H1 (cell line): ENCODE measurements around the gene CAMSAP1. TPM values are rescaled to one million over a fixed set of nuclear protein-coding genes. Genes with fewer than 3 reads are reported as not detected.

Source experiments
- CTCF ChIA-PET: fragments of 300-600 bp; sonication (Branson Sonifier 250); formaldehyde crosslinking; loops from one replicate; lab custom pipeline; 2021; ENCODE audit not compliant: partially characterized antibody; lab: Charles Lee
- POLR2A ChIA-PET: fragments of 300-600 bp; sonication (Branson Sonifier 250); formaldehyde crosslinking; loops from one replicate; lab custom pipeline; 2021; ENCODE audit warnings: inconsistent platforms; ENCODE audit not compliant: partially characterized antibody; lab: Charles Lee
- DNase-seq, 2 experiments: peaks; one replicate each; pipeline versions ENCODE4 v3.0.0 to v3.0.0-alpha.2; 2010 to 2022; ENCODE audit warnings: low spot score in 2 of 2, low read depth in 1 of 2, mixed read lengths in 1 of 2
- FAIRE-seq: peaks from 2 replicates; lab custom pipeline; 2011; peaks lifted over from hg19 to GRCh38; lab: Jason Lieb, UNC
- H2AFZ ChIP-seq: 2 replicates; pipeline ENCODE4 v1.8.1; 2012; ENCODE audit warnings: low read length, inconsistent platforms
- H2AK5ac ChIP-seq: 2 replicates; pipeline ENCODE4 v1.6.1; 2013; ENCODE audit warnings: low read depth, low read length
- H2BK120ac ChIP-seq: replicated peaks from 2 replicates; pipeline ENCODE3; 2013; ENCODE audit warnings: low read depth, low read length, inconsistent platforms
- H2BK12ac ChIP-seq: 2 replicates; pipeline ENCODE4 v1.6.1; 2013; ENCODE audit warnings: low read depth, low read length
- H2BK15ac ChIP-seq: 2 replicates; pipeline ENCODE4 v1.6.1; 2013; ENCODE audit warnings: low read length
- H2BK20ac ChIP-seq: 2 replicates; pipeline ENCODE4 v1.6.1; 2013; ENCODE audit warnings: low read length
- H2BK5ac ChIP-seq: 2 replicates; pipeline ENCODE4 v1.6.1; 2013; ENCODE audit warnings: low read depth, low read length
- H3K14ac ChIP-seq: 2 replicates; pipeline ENCODE4 v1.6.1; 2013; ENCODE audit warnings: inconsistent platforms; ENCODE audit not compliant: insufficient read length
- H3K18ac ChIP-seq: 2 replicates; pipeline ENCODE4 v1.6.1; 2013; ENCODE audit warnings: low read length; ENCODE audit errors: extremely low read depth
- H3K23ac ChIP-seq: 2 replicates; pipeline ENCODE4 v1.6.1; 2013; ENCODE audit warnings: inconsistent platforms; ENCODE audit not compliant: insufficient read length
- H3K23me2 ChIP-seq: 2 replicates; pipeline ENCODE4 v1.6.1; 2013; ENCODE audit warnings: low read depth, low read length
- H3K27ac ChIP-seq: 2 replicates; pipeline ENCODE4 v1.6.1; 2011; ENCODE audit warnings: low read depth, low read length, inconsistent platforms
- H3K27me3 ChIP-seq, 4 experiments: replicated peaks in 1 of 4; 1 replicate in 1 of 4; 2 replicates in 3 of 4; pipeline versions ENCODE4 v1.6.1 to v1.8.1; 2011 to 2013; ENCODE audit warnings: low read length in 3 of 4, mild to moderate bottlenecking in 3 of 4, inconsistent platforms in 2 of 4, mixed read lengths in 2 of 4, moderate library complexity in 1 of 4; ENCODE audit not compliant: control insufficient read depth in 3 of 4, insufficient read depth in 3 of 4; ENCODE audit errors: extremely low read depth in 1 of 4
- H3K36me3 ChIP-seq, 4 experiments: 2 replicates each; pipeline versions ENCODE4 v1.6.1 to v1.8.1; 2011 to 2013; ENCODE audit warnings: mild to moderate bottlenecking in 4 of 4, low read length in 3 of 4, moderate library complexity in 2 of 4, control low read depth in 1 of 4, inconsistent platforms in 1 of 4; ENCODE audit not compliant: insufficient read depth in 4 of 4, control insufficient read depth in 2 of 4
- H3K4ac ChIP-seq: replicated peaks from 2 replicates; pipeline ENCODE3; 2013; ENCODE audit warnings: low read length, low read depth, mixed read lengths, inconsistent platforms; ENCODE audit not compliant: insufficient read length
- H3K4me1 ChIP-seq, 4 experiments: replicated peaks in 1 of 4; 1 replicate in 1 of 4; 2 replicates in 3 of 4; pipeline versions ENCODE4 v1.6.1 to v1.8.1; 2011 to 2013; ENCODE audit warnings: low read length in 3 of 4, inconsistent platforms in 2 of 4, mixed read lengths in 1 of 4; ENCODE audit not compliant: insufficient read depth in 4 of 4, control insufficient read depth in 3 of 4
- H3K4me2 ChIP-seq, 2 experiments: 2 replicates each; pipeline versions ENCODE4 v1.6.1 to v1.8.1; 2011 to 2013; ENCODE audit warnings: low read depth in 2 of 2, low read length in 2 of 2, control low read depth in 1 of 2, inconsistent platforms in 1 of 2, mild to moderate bottlenecking in 1 of 2; ENCODE audit not compliant: insufficient read depth in 1 of 2
- H3K4me3 ChIP-seq, 4 experiments: fragments of 200-600, 300-600 bp in 1 of 4; sonication (generic), shearing (Covaris generic), sonication (Bioruptor Twin) in 1 of 4; 2 replicates each; pipeline versions ENCODE4 v1.5.1 to v1.8.1; 2011 to 2016; ENCODE audit warnings: low read length in 4 of 4, low read depth in 3 of 4, control low read depth in 2 of 4, inconsistent platforms in 2 of 4, mild to moderate bottlenecking in 2 of 4, mixed read lengths in 1 of 4, moderate library complexity in 1 of 4; ENCODE audit not compliant: insufficient read depth in 2 of 4; ENCODE audit errors: extremely low read depth in 1 of 4
- H3K56ac ChIP-seq: replicated peaks from 2 replicates; pipeline ENCODE3; 2013; ENCODE audit warnings: low read depth, mild to moderate bottlenecking, mixed read lengths, low read length, inconsistent platforms; ENCODE audit not compliant: insufficient read length
- H3K79me1 ChIP-seq: 2 replicates; pipeline ENCODE4 v1.6.1; 2013; ENCODE audit warnings: low read depth, low read length, control low read depth
- H3K79me2 ChIP-seq, 2 experiments: 2 replicates each; pipeline versions ENCODE4 v1.6.1 to v1.8.1; 2012 to 2013; ENCODE audit warnings: low read length in 2 of 2, mild to moderate bottlenecking in 2 of 2, inconsistent platforms in 1 of 2; ENCODE audit not compliant: insufficient read depth in 2 of 2, control insufficient read depth in 1 of 2
- H3K9ac ChIP-seq, 4 experiments: replicated peaks in 1 of 4; 1 replicate in 1 of 4; 2 replicates in 3 of 4; pipeline versions ENCODE4 v1.6.1 to v1.8.1; 2011 to 2013; ENCODE audit warnings: low read depth in 3 of 4, low read length in 3 of 4, control low read depth in 2 of 4, mild to moderate bottlenecking in 2 of 4, moderate library complexity in 2 of 4, inconsistent platforms in 1 of 4; ENCODE audit errors: extremely low read depth in 1 of 4
- H3K9me3 ChIP-seq, 2 experiments: 2 replicates each; pipeline versions ENCODE4 v1.6.1 to v1.8.1; 2012 to 2013; ENCODE audit warnings: mild to moderate bottlenecking in 2 of 2, moderate library complexity in 2 of 2, control low read depth in 1 of 2, inconsistent platforms in 1 of 2, low read depth in 1 of 2, low read length in 1 of 2, mixed read lengths in 1 of 2; ENCODE audit not compliant: insufficient read depth in 2 of 2
- H4K20me1 ChIP-seq, 2 experiments: replicated peaks in 1 of 2; 2 replicates each; pipeline versions ENCODE3 to v1.8.1; 2011 to 2013; ENCODE audit warnings: inconsistent platforms in 2 of 2, low read length in 2 of 2, mild to moderate bottlenecking in 1 of 2; ENCODE audit not compliant: insufficient read depth in 2 of 2, control insufficient read depth in 1 of 2
- H4K5ac ChIP-seq: 2 replicates; pipeline ENCODE4 v1.6.1; 2013; ENCODE audit warnings: low read length, low read depth, mixed read lengths, inconsistent platforms; ENCODE audit not compliant: insufficient read length
- H4K8ac ChIP-seq: 2 replicates; pipeline ENCODE4 v1.8.0; 2013; ENCODE audit warnings: mild to moderate bottlenecking, moderate library complexity, low read length, inconsistent platforms; ENCODE audit not compliant: insufficient read depth; ENCODE audit errors: extremely low read depth
- H4K91ac ChIP-seq: replicated peaks from 2 replicates; pipeline ENCODE3; 2013; ENCODE audit warnings: low read length, mixed read lengths, inconsistent platforms; ENCODE audit not compliant: insufficient read length
- BACH1 ChIP-seq: IDR thresholded peaks from 2 replicates; pipeline ENCODE4 v1.6.1; 2012; ENCODE audit warnings: low read length, improper control_type of control experiment
- BRCA1 ChIP-seq: IDR thresholded peaks from 2 replicates; pipeline ENCODE4 v1.6.1; 2012; ENCODE audit warnings: low read depth, low read length, improper control_type of control experiment
- JUND ChIP-seq: IDR thresholded peaks from 2 replicates; pipeline ENCODE4 v1.6.1; 2011; ENCODE audit warnings: mild to moderate bottlenecking, improper control_type of control experiment, low read length
- KDM1A ChIP-seq: fragments of 200-600, 300-600 bp; sonication (generic); IDR thresholded peaks from 2 replicates; pipeline ENCODE4 v1.7.1; 2016; ENCODE audit warnings: mild to moderate bottlenecking, low read length, borderline replicate concordance
- KDM4A ChIP-seq: IDR thresholded peaks from one replicate; pipeline ENCODE4 v1.7.1; 2012; ENCODE audit warnings: low read depth, mild to moderate bottlenecking, moderate library complexity, low read length, inconsistent platforms; ENCODE audit not compliant: severe bottlenecking
- RXRA ChIP-seq: IDR thresholded peaks from 2 replicates; pipeline ENCODE4 v1.6.1; 2011; ENCODE audit warnings: low read depth, mild to moderate bottlenecking, low read length, moderate library complexity; ENCODE audit not compliant: insufficient read depth
- SP1 ChIP-seq: IDR thresholded peaks from 2 replicates; pipeline ENCODE4 v1.6.1; 2011; ENCODE audit warnings: low read depth, low read length
- SUZ12 ChIP-seq: fragments of 200-600 bp; sonication (generic); IDR thresholded peaks from 2 replicates; pipeline ENCODE4 v1.6.1; 2012; ENCODE audit warnings: mild to moderate bottlenecking, inconsistent platforms, low read length, moderate library complexity, mixed read lengths
- TBP ChIP-seq: IDR thresholded peaks from 2 replicates; pipeline ENCODE4 v1.6.1; 2011; ENCODE audit warnings: low read depth, low read length, improper control_type of control experiment
- TCF12 ChIP-seq: IDR thresholded peaks from 2 replicates; pipeline ENCODE4 v1.6.1; 2011; ENCODE audit warnings: low read depth, mild to moderate bottlenecking, low read length
- WGBS, 2 experiments: shearing (Covaris generic) in 1 of 2; methylation state at CpG; one replicate each; pipeline versions ENCODE4 v1.1.6 to v1.1.7; 2013 to 2015; ENCODE audit warnings: low lambda C conversion rate in 2 of 2, mixed read lengths in 2 of 2, inconsistent platforms in 1 of 2, low coverage in 1 of 2, missing lambda C conversion rate in 1 of 2; ENCODE audit not compliant: insufficient replicate concordance in 2 of 2, insufficient coverage in 1 of 2, insufficient read length in 1 of 2; ENCODE audit errors: extremely low coverage in 1 of 2, missing lambda C conversion rate in 1 of 2; 5-methylcytosine and 5-hydroxymethylcytosine counted together
- polyA plus RNA-seq, 7 experiments: library from polyadenylated mRNA; depleted of rRNA in 3 of 7; stranded (reverse) in 5 of 7; unstranded in 2 of 7; fragments of >200 nt in 5 of 7; fragments of 200-250 nt in 2 of 7; gene quantifications; 1 replicate in 5 of 7; 2 replicates in 1 of 7; 4 replicates in 1 of 7; pipeline versions ENCODE4 v1.2.1 to v1.2.3, GENCODE V29; 2011 to 2013; ENCODE audit warnings: missing spikeins in 2 of 7, mixed read lengths in 2 of 7
- total RNA-seq: library from RNA; stranded (reverse); fragmentation: NEBNext Ultra II Directional; extraction: Animal tissue kit (Norgen Biotek cat#: 25700); gene quantifications from 2 replicates; pipeline ENCODE4 v1.2.1, GENCODE V29; 2021

Gene CAMSAP1
- total and polyA plus RNA-seq, 2 of the 8 experiments (the other 6 are each of a cell fraction or from before 2014, with no cell fraction given): 13.4 to 44.0 TPM

DNA sequence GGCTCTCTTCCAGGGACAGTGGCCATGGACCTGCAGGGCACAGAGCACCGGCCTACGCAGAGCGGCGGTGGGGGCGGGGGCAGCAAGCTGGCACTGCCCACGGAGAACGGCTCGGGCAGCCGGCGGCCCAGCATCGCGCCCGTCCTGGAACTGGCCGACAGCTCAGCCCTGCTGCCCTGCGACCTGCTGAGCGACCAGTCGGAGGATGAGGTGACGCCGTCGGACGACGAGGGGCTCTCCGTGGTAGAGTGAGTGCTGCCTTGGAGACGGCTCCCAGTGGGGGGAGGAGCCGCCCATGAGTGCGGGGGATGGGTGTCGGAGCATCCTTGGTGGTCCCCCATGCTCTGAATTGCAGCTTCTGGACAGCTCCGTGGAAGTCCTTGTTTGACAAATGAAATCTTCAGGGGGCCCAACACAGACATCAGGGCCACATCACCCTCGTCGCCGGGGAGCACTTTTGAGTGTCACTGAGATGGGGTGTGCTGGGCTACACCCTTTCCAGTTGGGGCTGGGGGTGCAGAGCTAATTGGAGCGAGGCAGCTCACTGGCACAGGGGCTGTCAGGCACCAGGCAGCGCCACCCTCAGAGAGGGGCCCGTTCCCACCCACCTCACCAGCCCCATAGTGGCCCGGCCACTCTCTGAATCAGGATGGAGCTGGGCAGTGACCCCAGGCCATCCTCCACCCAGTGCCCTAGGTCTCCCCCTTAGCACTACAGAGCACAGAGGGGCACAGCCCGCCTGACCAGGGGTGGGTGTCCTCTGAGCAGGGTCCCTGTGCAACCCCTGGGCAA lies 134.4 kb downstream of the CAMSAP1 start:
- Histone ChIP-seq H3K9ac (no peak overlapping the region), H3K18ac (no peak overlapping the region), H3K79me1 (no peaks in the 10 kb centered on the region; the same call in 1 of the 2 replicates), H3K79me2 (no peaks in the 10 kb centered on the region), H4K5ac (no peak overlapping the region), H3K9me3 (no peaks in the 10 kb centered on the region), H3K4ac (no peak overlapping the region), H3K4me3 (no peak overlapping the region), H2BK5ac (no peak overlapping the region), H2BK12ac (no peak overlapping the region), H3K4me1 (no peaks in the 10 kb centered on the region), H2BK120ac (no peak overlapping the region), H3K23me2 (peaks cover 6% of the 10 kb centered on the region; the same call in 1 of the 2 replicates), H4K8ac (peak overlapping the region; percentile 35; the same call in 1 of the 2 replicates), H3K36me3 (no peaks in the 10 kb centered on the region; a peak in 1 of 8 replicates), H3K27me3 (no peaks in the 10 kb centered on the region), H2BK15ac (no peak overlapping the region), H3K23ac (no peak overlapping the region), H4K20me1 (peaks cover 0 to 7% of the 10 kb centered on the region in 2 experiments), H2AFZ (no peak overlapping the region), H3K14ac (no peak overlapping the region), H2AK5ac (no peak overlapping the region), H4K91ac (peak overlapping the region; percentile 30), H2BK20ac (no peak overlapping the region), H3K4me2 (no peak overlapping the region), H3K56ac (no peak overlapping the region), H3K27ac (no peak overlapping the region)
- no peak for TF ChIP-seq TBP
- TF ChIP-seq KDM4A: no peak
- TF ChIP-seq BACH1: no peak
- no peak for TF ChIP-seq SUZ12
- no peak for TF ChIP-seq JUND
- TF ChIP-seq TCF12: no peak
- no peak for TF ChIP-seq BRCA1
- no peak for TF ChIP-seq SP1
- no peak for TF ChIP-seq RXRA
- no peak for TF ChIP-seq KDM1A
- FAIRE-seq: no peak
- ChIA-PET CTCF (interaction anchor here (0.9 to 1.7 kb wide), 5 partner anchors 9 to 67 kb away, joined by 3 to 7 read pairs (median 4); no protein-coding TSS in a partner anchor), POLR2A (no interaction called here)
- DNase-seq: no peak
- 92% methylated on average over 36 of the region's 36 CpGs; no CpG with 5 or more reads in 1 of the 2 experiments for WGBS, 2 experiments
